ENCODE measurements around the gene HAO1. TPM values are rescaled to one million over a fixed set of nuclear protein-coding genes. Genes with fewer than 3 reads are reported as not detected.
"Not testable (repeated sequence)": the region's sequence is repeated elsewhere in the genome, so short reads cannot be mapped to it uniquely, and the experiment has no call there.

Gene HAO1
- total and polyA plus RNA-seq, 2 donors (not counting 3 experiments of a cell fraction or from before 2014, with no cell fraction given), result not detected

DNA sequence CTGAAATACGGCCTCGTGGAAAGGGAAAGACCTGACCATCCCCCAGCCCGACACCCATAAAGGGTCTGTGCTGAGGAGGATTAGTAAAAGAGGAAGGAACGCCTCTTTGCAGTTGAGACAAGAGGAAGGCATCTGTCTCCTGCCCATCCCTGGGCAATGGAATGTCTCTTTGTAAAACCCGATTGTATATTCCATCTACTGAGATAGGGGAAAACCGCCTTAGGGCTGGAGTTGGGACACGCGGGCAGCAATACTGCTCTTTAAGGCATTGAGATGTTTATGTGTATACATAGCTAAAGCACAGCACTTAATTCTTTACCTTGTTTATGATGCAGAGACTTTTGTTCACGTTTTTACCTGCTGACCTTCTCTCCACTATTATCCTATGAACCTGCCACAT, 16.3 kb upstream of the HAO1 start:
- H3K36me3 ChIP-seq (ENCODE audit: control insufficient read depth in 2 of 2, extremely low read depth in 1 of 2, insufficient read depth in 2 of 2, low read length in 2 of 2); H2AFZ ChIP-seq (ENCODE audit: low read depth, low read length); H3K79me2 ChIP-seq (ENCODE audit: control insufficient read depth, insufficient read depth, low read length); intact Hi-C loops (cut with micrococcal nuclease); H3K9me3 ChIP-seq (replicated peaks; ENCODE audit: control insufficient read depth, insufficient read depth, low read length); H3K9ac ChIP-seq (replicated peaks; ENCODE audit: extremely low read depth, insufficient read depth, low read length); H3K27ac ChIP-seq (ENCODE audit: insufficient read depth, low read depth, low read length); FAIRE-seq; H4K20me1 ChIP-seq (replicated peaks; ENCODE audit: control insufficient read depth, extremely low read depth, insufficient read depth, low read length); POLR2A ChIA-PET; dilution Hi-C loops (cut with MboI; ENCODE audit: extremely low pct_ligation_motif_present, low sequenced_read_pairs); DNase-seq (ENCODE audit: low read depth, low spot score); BruUV-seq (replicated peaks); H3K9me1 ChIP-seq (replicated peaks; ENCODE audit: control insufficient read depth, extremely low read depth, insufficient read depth, low read length); H3K4me1 ChIP-seq (ENCODE audit: control insufficient read depth, extremely low read depth, insufficient read depth, low read length); H3K27me3 ChIP-seq (ENCODE audit: control insufficient read depth in 2 of 2, insufficient read depth in 2 of 2, low read length in 2 of 2); H3K4me2 ChIP-seq (ENCODE audit: insufficient read depth, low read length); H3K4me3 ChIP-seq (replicated peaks in 1 of 3; ENCODE audit: insufficient read depth in 1 of 3, low read depth in 1 of 3, low read length in 3 of 3): not testable (repeated sequence)
- CTCF ChIA-PET, result interaction anchor here (1.0 kb wide), 1 partner anchor 764 kb away, joined by 4 read pairs; no protein-coding TSS in a partner anchor

DNA sequence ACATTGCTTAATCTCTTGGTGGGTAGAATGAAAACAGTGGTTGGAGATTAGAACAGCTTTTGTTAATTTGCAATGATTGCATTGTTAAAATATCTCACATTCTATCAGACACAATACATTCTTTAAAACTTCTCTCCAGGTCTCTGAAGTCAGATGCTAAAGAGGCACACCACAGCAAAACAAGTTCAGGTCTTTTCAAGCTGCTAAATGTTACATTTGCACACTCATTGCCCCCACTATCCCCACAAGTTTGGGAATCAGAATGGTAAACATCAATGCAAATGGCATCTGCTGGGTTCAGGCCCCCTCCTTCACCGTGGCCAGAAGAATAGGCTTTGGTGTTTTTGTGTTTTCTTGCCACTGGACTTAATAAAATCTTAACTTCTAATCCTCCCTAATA, 10.1 kb upstream of the HAO1 start:
- no peaks in the 10 kb centered on the region for H3K36me3 ChIP-seq (ENCODE audit: control insufficient read depth in 2 of 2, extremely low read depth in 1 of 2, insufficient read depth in 2 of 2, low read length in 2 of 2)
- POLR2A ChIA-PET, result no interaction called here
- no peaks in the 10 kb centered on the region for H4K20me1 ChIP-seq (replicated peaks; ENCODE audit: control insufficient read depth, extremely low read depth, insufficient read depth, low read length)
- DNase-seq (ENCODE audit: low read depth, low spot score) (no peak), FAIRE-seq (no peak)
- no peaks in the 10 kb centered on the region for H3K4me1 ChIP-seq (ENCODE audit: control insufficient read depth, extremely low read depth, insufficient read depth, low read length)
- no peak overlapping the region for H3K9ac ChIP-seq (replicated peaks; ENCODE audit: extremely low read depth, insufficient read depth, low read length)
- H3K4me3 ChIP-seq (replicated peaks in 1 of 3; ENCODE audit: insufficient read depth in 1 of 3, low read depth in 1 of 3, low read length in 3 of 3), result no peak overlapping the region
- peaks cover 0 to 3% of the 10 kb centered on the region in 2 experiments for H3K27me3 ChIP-seq (ENCODE audit: control insufficient read depth in 2 of 2, insufficient read depth in 2 of 2, low read length in 2 of 2)
- CTCF ChIA-PET, result interaction anchor here (1.8 kb wide), 1 partner anchor 772 kb away, joined by 7 read pairs; no protein-coding TSS in a partner anchor
- TF ChIP-seq, protein P1, sequence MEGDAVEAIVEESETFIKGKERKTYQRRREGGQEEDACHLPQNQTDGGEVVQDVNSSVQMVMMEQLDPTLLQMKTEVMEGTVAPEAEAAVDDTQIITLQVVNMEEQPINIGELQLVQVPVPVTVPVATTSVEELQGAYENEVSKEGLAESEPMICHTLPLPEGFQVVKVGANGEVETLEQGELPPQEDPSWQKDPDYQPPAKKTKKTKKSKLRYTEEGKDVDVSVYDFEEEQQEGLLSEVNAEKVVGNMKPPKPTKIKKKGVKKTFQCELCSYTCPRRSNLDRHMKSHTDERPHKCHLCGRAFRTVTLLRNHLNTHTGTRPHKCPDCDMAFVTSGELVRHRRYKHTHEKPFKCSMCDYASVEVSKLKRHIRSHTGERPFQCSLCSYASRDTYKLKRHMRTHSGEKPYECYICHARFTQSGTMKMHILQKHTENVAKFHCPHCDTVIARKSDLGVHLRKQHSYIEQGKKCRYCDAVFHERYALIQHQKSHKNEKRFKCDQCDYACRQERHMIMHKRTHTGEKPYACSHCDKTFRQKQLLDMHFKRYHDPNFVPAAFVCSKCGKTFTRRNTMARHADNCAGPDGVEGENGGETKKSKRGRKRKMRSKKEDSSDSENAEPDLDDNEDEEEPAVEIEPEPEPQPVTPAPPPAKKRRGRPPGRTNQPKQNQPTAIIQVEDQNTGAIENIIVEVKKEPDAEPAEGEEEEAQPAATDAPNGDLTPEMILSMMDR (IDR thresholded peaks at IDR 0.05; ENCODE audit: extremely low read depth in 1 of 2, insufficient read depth in 1 of 2, low read depth in 1 of 2, low read length in 2 of 2), result no peak
- TF ChIP-seq JUN (IDR thresholded peaks at IDR 0.05; ENCODE audit: borderline replicate concordance, insufficient read depth, insufficient read length, low read depth) (no peak), POLR2A (IDR thresholded peaks at IDR 0.05; ENCODE audit: low read depth, low read length) (no peak), GATA2 (IDR thresholded peaks at IDR 0.05; ENCODE audit: insufficient read depth, insufficient read length, low read depth, low read length) (no peak), EZH2 (IDR thresholded peaks at IDR 0.05; ENCODE audit: borderline replicate concordance, low read depth, low read length, severe bottlenecking) (no peak), FOS (IDR thresholded peaks at IDR 0.05; ENCODE audit: borderline replicate concordance, insufficient read depth, low read length) (no peak), MYC (IDR thresholded peaks at IDR 0.05; ENCODE audit: low read depth, low read length) (no peak), POLR2AphosphoS5 (IDR thresholded peaks at IDR 0.05; ENCODE audit: insufficient read depth, low read depth, low read length) (no peak)
- TF ChIP-seq, protein P2, sequence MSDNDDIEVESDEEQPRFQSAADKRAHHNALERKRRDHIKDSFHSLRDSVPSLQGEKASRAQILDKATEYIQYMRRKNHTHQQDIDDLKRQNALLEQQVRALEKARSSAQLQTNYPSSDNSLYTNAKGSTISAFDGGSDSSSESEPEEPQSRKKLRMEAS (IDR thresholded peaks at IDR 0.05; ENCODE audit: insufficient read depth, insufficient read length), result no peak
- no peak overlapping the region for H3K4me2 ChIP-seq (ENCODE audit: insufficient read depth, low read length)
- H3K9me3 ChIP-seq (replicated peaks; ENCODE audit: control insufficient read depth, insufficient read depth, low read length), result no peaks in the 10 kb centered on the region
- dilution Hi-C loops (cut with MboI; ENCODE audit: extremely low pct_ligation_motif_present, low sequenced_read_pairs), result no loop called here
- H3K79me2 ChIP-seq (ENCODE audit: control insufficient read depth, insufficient read depth, low read length), result no peaks in the 10 kb centered on the region
- intact Hi-C loops (cut with micrococcal nuclease), result no loop called here
- H2AFZ ChIP-seq (ENCODE audit: low read depth, low read length), result no peak overlapping the region
- H3K27ac ChIP-seq (ENCODE audit: insufficient read depth, low read depth, low read length), result no peak overlapping the region
- no peaks in the 10 kb centered on the region for H3K9me1 ChIP-seq (replicated peaks; ENCODE audit: control insufficient read depth, extremely low read depth, insufficient read depth, low read length)
- BruUV-seq (replicated peaks), result no TSS peak

All from endothelial cell of umbilical vein (primary cell).